Adrenal gland (tissue), 5 donors: Measurements from ENCODE around the gene MED27.

ENCODE experiments used
- POLR2A ChIP-seq, 2 donors: fragments of 450-650 bp; IDR thresholded peaks; one replicate each; pipeline ENCODE4 v1.6.1; 2017; ENCODE audit warnings: antibody characterized with exemption in 2 of 2, mild to moderate bottlenecking in 2 of 2, moderate library complexity in 1 of 2
- TF ChIP-seq, protein P1 (sequence below), 6 experiments: fragments of 450-650 bp in 4 of 6; fragments of 200-600 bp in 2 of 6; sonication (generic) in 1 of 6; IDR thresholded peaks; 1 replicate in 5 of 6; 2 replicates in 1 of 6; pipeline versions ENCODE4 v1.5.1 to v1.8.0; 2016 to 2021; ENCODE audit warnings: antibody characterized with exemption in 6 of 6, mild to moderate bottlenecking in 2 of 6, moderate library complexity in 1 of 6
- donor health status: DM: no; HTN: no; CAD: no.

DNA sequence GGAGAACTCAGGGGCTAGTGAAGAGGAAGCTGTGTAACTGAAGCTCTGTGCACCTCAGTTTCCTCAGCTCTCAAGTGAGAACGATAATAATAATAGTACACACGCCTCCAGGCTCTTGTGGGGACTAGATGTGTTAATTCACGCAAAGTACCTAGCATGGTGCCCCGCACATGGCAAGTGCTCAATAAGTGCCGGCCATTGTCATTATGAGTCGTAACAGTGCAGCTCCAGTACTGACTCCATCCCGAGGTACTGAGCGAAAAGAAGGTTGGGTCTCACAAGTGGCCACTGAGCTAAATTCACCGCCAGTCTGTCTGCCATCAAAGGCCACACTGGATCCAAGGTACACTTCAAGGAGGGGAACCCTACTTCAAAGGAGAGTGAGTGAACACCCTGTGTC is 40.4 kb downstream of the MED27 start:
- TF ChIP-seq, protein P1, sequence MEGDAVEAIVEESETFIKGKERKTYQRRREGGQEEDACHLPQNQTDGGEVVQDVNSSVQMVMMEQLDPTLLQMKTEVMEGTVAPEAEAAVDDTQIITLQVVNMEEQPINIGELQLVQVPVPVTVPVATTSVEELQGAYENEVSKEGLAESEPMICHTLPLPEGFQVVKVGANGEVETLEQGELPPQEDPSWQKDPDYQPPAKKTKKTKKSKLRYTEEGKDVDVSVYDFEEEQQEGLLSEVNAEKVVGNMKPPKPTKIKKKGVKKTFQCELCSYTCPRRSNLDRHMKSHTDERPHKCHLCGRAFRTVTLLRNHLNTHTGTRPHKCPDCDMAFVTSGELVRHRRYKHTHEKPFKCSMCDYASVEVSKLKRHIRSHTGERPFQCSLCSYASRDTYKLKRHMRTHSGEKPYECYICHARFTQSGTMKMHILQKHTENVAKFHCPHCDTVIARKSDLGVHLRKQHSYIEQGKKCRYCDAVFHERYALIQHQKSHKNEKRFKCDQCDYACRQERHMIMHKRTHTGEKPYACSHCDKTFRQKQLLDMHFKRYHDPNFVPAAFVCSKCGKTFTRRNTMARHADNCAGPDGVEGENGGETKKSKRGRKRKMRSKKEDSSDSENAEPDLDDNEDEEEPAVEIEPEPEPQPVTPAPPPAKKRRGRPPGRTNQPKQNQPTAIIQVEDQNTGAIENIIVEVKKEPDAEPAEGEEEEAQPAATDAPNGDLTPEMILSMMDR (IDR thresholded peaks at IDR 0.05) = no peak
- no peak for TF ChIP-seq POLR2A (IDR thresholded peaks at IDR 0.05)
